ENCODE results near the gene LRG1. TPM values are rescaled to one million over a fixed set of nuclear protein-coding genes. Genes with fewer than 3 reads are reported as not detected.
A peak's percentile ranks its signal among the peaks of the same experiment; 100 is the strongest.
"Not testable (repeated sequence)": the region's sequence is repeated elsewhere in the genome, so short reads cannot be mapped to it uniquely, and the experiment has no call there.

The LRG1 gene
- total RNA-seq, 2 experiments from 2014 or later = 0.88 to 0.92 TPM

- intact Hi-C loops (cut with micrococcal nuclease); H3K27me3 Mint-ChIP-seq; DNase-seq; H3K27ac Mint-ChIP-seq; H3K36me3 Mint-ChIP-seq; POLR2A ChIA-PET; H3K9me3 Mint-ChIP-seq; H3K4me3 Mint-ChIP-seq: not testable (repeated sequence)
- CTCF ChIA-PET = interaction anchor here (1.6 kb wide), 1 partner anchor 18 kb away, joined by 7 read pairs; no protein-coding TSS in a partner anchor
- H3K4me1 Mint-ChIP-seq (ENCODE audit: low read depth) = peaks cover 18% of the 10 kb centered on the region
Observed at GRCh38 chr19:4541806-4542145, 1.9 kb upstream of the LRG1 start.

GRCh38 chr19:4541114-4541805, 1.4 kb upstream of the LRG1 start:
- Mint-ChIP-seq H3K4me3 (no peak overlapping the region), H3K27ac (no peak overlapping the region), H3K4me1 (ENCODE audit: low read depth) (peaks cover 18% of the 10 kb centered on the region), H3K36me3 (peaks cover 2% of the 10 kb centered on the region), H3K9me3 (peaks cover 3% of the 10 kb centered on the region), H3K27me3 (peaks cover 4% of the 10 kb centered on the region)
- intact Hi-C loops (cut with micrococcal nuclease) = no loop called here
- POLR2A ChIA-PET = no interaction called here
- CTCF ChIA-PET = interaction anchor here (1.6 kb wide), 1 partner anchor 18 kb away, joined by 7 read pairs; no protein-coding TSS in a partner anchor
- no peak for DNase-seq

GRCh38 chr19:4539169-4539692, 605 bp downstream of the LRG1 start:
- Mint-ChIP-seq H3K27ac (no peak overlapping the region), H3K4me1 (ENCODE audit: low read depth) (peaks cover 20% of the 10 kb centered on the region), H3K36me3 (peaks cover 2% of the 10 kb centered on the region), H3K9me3 (peaks cover 3% of the 10 kb centered on the region), H3K27me3 (peaks cover 11% of the 10 kb centered on the region), H3K4me3 (no peak overlapping the region)
- ChIA-PET CTCF (interaction anchor here (0.6 to 1.8 kb wide), 3 partner anchors 14 to 330 kb away, joined by 3 to 10 read pairs (median 5); no protein-coding TSS in a partner anchor), POLR2A (no interaction called here)
- no peak for DNase-seq
- intact Hi-C loops (cut with micrococcal nuclease) = no loop called here

- ChIA-PET POLR2A (no interaction called here), CTCF (interaction anchor here (0.6 to 1.8 kb wide), 3 partner anchors 14 to 330 kb away, joined by 3 to 10 read pairs (median 5); no protein-coding TSS in a partner anchor)
- DNase-seq = no peak
- Mint-ChIP-seq H3K27ac (no peak overlapping the region), H3K4me3 (no peak overlapping the region), H3K36me3 (peaks cover 2% of the 10 kb centered on the region), H3K27me3 (peaks cover 13% of the 10 kb centered on the region), H3K4me1 (ENCODE audit: low read depth) (peaks cover 20% of the 10 kb centered on the region), H3K9me3 (peaks cover 3% of the 10 kb centered on the region)
- intact Hi-C loops (cut with micrococcal nuclease) = no loop called here
Observed at GRCh38 chr19:4538601-4538954, 1.3 kb downstream of the LRG1 start.

- H3K27me3 Mint-ChIP-seq = peaks cover 13% of the 10 kb centered on the region
- ChIA-PET POLR2A (no interaction called here), CTCF (interaction anchor here (1.5 to 1.8 kb wide), 2 partner anchors 13 to 15 kb away, joined by 5 to 10 read pairs; no protein-coding TSS in a partner anchor)
- H3K4me1 Mint-ChIP-seq (ENCODE audit: low read depth) = peaks cover 19% of the 10 kb centered on the region
- no peak for DNase-seq
- intact Hi-C loops (cut with micrococcal nuclease) = no loop called here
- no peak overlapping the region for H3K27ac Mint-ChIP-seq
- no peak overlapping the region for H3K4me3 Mint-ChIP-seq
- peaks cover 2% of the 10 kb centered on the region for H3K36me3 Mint-ChIP-seq
- peaks cover 3% of the 10 kb centered on the region for H3K9me3 Mint-ChIP-seq
Observed at GRCh38 chr19:4537953-4538600, 1.8 kb downstream of the LRG1 start.

GRCh38 chr19:4536798-4537197, 3.0 kb downstream of the LRG1 start:
- Mint-ChIP-seq H3K4me1 (ENCODE audit: low read depth) (peaks cover 18% of the 10 kb centered on the region), H3K36me3 (peaks cover 2% of the 10 kb centered on the region), H3K27ac (no peak overlapping the region), H3K9me3 (peaks cover 3% of the 10 kb centered on the region), H3K4me3 (no peak overlapping the region), H3K27me3 (peaks cover 13% of the 10 kb centered on the region)
- DNase-seq = no peak
- CTCF ChIA-PET = interaction anchor here (1.4 to 4.5 kb wide), 2 partner anchors 11 to 13 kb away, joined by 3 to 33 read pairs; no protein-coding TSS in a partner anchor
- POLR2A ChIA-PET = no interaction called here
- intact Hi-C loops (cut with micrococcal nuclease) = no loop called here

- intact Hi-C loops (cut with micrococcal nuclease) = no loop called here
- Mint-ChIP-seq H3K9me3 (no peaks in the 10 kb centered on the region), H3K36me3 (no peaks in the 10 kb centered on the region), H3K27ac (no peak within 1 kb of the TSS), H3K4me1 (ENCODE audit: low read depth) (peaks cover 12% of the 10 kb centered on the region), H3K4me3 (no peak within 1 kb of the TSS), H3K27me3 (peaks cover 14% of the 10 kb centered on the region)
- CTCF ChIA-PET = interaction anchor here (0.8 to 4.5 kb wide), 5 partner anchors 9 to 50 kb away, joined by 3 to 33 read pairs (median 4); no protein-coding TSS in a partner anchor
- POLR2A ChIA-PET = interaction anchor here (0.7 kb wide), 1 partner anchor 1678 kb away, joined by 3 read pairs; no protein-coding TSS in a partner anchor
- DNase-seq = peak; percentile 47
Observed at GRCh38 chr19:4534836-4535658, 4.8 kb downstream of the LRG1 start, which contains the start of gene PLIN5. TSS of gene PLIN5 (minus strand) at chr19:4535224. CDS start at chr19:4534074, 1,150 bp downstream.

- peaks cover 13% of the 10 kb centered on the region for H3K27me3 Mint-ChIP-seq
- ChIA-PET CTCF (interaction anchor here (1.5 to 4.5 kb wide), 2 partner anchors 8 to 11 kb away, joined by 6 to 33 read pairs; no protein-coding TSS in a partner anchor), POLR2A (interaction anchor here (0.7 kb wide), 1 partner anchor 1679 kb away, joined by 3 read pairs; no protein-coding TSS in a partner anchor)
- no peak for DNase-seq
- no peaks in the 10 kb centered on the region for H3K36me3 Mint-ChIP-seq
- H3K9me3 Mint-ChIP-seq = no peaks in the 10 kb centered on the region
- intact Hi-C loops (cut with micrococcal nuclease) = no loop called here
- no peak overlapping the region for H3K4me3 Mint-ChIP-seq
- peaks cover 3% of the 10 kb centered on the region for H3K4me1 Mint-ChIP-seq (ENCODE audit: low read depth)
- H3K27ac Mint-ChIP-seq = no peak overlapping the region
Observed at GRCh38 chr19:4533835-4534424, 5.9 kb downstream of the LRG1 start.

- Mint-ChIP-seq H3K4me3 (no peak overlapping the region), H3K4me1 (ENCODE audit: low read depth) (peaks cover 2% of the 10 kb centered on the region), H3K27me3 (peaks cover 15% of the 10 kb centered on the region), H3K27ac (no peak overlapping the region), H3K9me3 (no peaks in the 10 kb centered on the region), H3K36me3 (no peaks in the 10 kb centered on the region)
- intact Hi-C loops (cut with micrococcal nuclease) = no loop called here
- DNase-seq = no peak
- POLR2A ChIA-PET = no interaction called here
- CTCF ChIA-PET = interaction anchor here (4.5 kb wide), 1 partner anchor 7 kb away, joined by 33 read pairs; no protein-coding TSS in a partner anchor
Observed at GRCh38 chr19:4533334-4533733, 6.5 kb downstream of the LRG1 start.

- DNase-seq = no peak
- H3K9me3 Mint-ChIP-seq = no peaks in the 10 kb centered on the region
- CTCF ChIA-PET = no interaction called here
- H3K36me3 Mint-ChIP-seq = no peaks in the 10 kb centered on the region
- POLR2A ChIA-PET = no interaction called here
- H3K27me3 Mint-ChIP-seq = peaks cover 15% of the 10 kb centered on the region
- no peak overlapping the region for H3K4me3 Mint-ChIP-seq
- intact Hi-C loops (cut with micrococcal nuclease) = no loop called here
- H3K27ac Mint-ChIP-seq = no peak overlapping the region
- H3K4me1 Mint-ChIP-seq (ENCODE audit: low read depth) = peaks cover 2% of the 10 kb centered on the region
Observed at GRCh38 chr19:4531562-4532165, 8.2 kb downstream of the LRG1 start.

- CTCF ChIA-PET = no interaction called here
- no peaks in the 10 kb centered on the region for H3K4me1 Mint-ChIP-seq (ENCODE audit: low read depth)
- H3K27ac Mint-ChIP-seq = no peak overlapping the region
- no peaks in the 10 kb centered on the region for H3K36me3 Mint-ChIP-seq
- intact Hi-C loops (cut with micrococcal nuclease) = loop anchor here (10.0 kb wide), 1 partner anchor 265 kb away; no protein-coding TSS in a partner anchor
- POLR2A ChIA-PET = no interaction called here
- H3K9me3 Mint-ChIP-seq = no peaks in the 10 kb centered on the region
- H3K4me3 Mint-ChIP-seq = no peak overlapping the region
- H3K27me3 Mint-ChIP-seq = peaks cover 14% of the 10 kb centered on the region
- no peak for DNase-seq
Observed at GRCh38 chr19:4529924-4530522, 9.8 kb downstream of the LRG1 start.

All from activated CD4-positive, alpha-beta memory T cell treated with anti-CD3 and anti-CD28 coated beads for 36 hours (primary cell).